HepG2 (cell line): ENCODE measurements around the gene SERPIND1. TPM values are rescaled to one million over a fixed set of nuclear protein-coding genes. Genes with fewer than 3 reads are reported as not detected.
A peak's percentile ranks its signal among the peaks of the same experiment; 100 is the strongest.

Source experiments
- ARNT2 ChIP-seq: sonication (generic); formaldehyde crosslinking; IDR thresholded peaks from 2 replicates; pipeline ENCODE4 v1.8.0; 2022; ENCODE audit warnings: mild to moderate bottlenecking, low read depth, missing genetic modification reagents, moderate library complexity
- CBFB ChIP-seq: sonication (generic); formaldehyde crosslinking; IDR thresholded peaks from 2 replicates; pipeline ENCODE4 v1.4.0; 2020; ENCODE audit warnings: missing genetic modification reagents
- DPF2 ChIP-seq: sonication (generic); formaldehyde crosslinking; IDR thresholded peaks from 2 replicates; pipeline ENCODE4 v1.4.0; 2020; ENCODE audit warnings: mild to moderate bottlenecking, low read depth, missing genetic modification reagents, borderline replicate concordance
- ETV6 ChIP-seq: sonication (generic); formaldehyde crosslinking; conservative IDR thresholded peaks from 2 replicates; pipeline ENCODE4 v1.4.0; 2020; ENCODE audit warnings: missing genetic modification reagents
- GATAD2A ChIP-seq: IDR thresholded peaks from 2 replicates; pipeline ENCODE4 v1.6.1; 2016
- HIVEP1 ChIP-seq: sonication (generic); formaldehyde crosslinking; IDR thresholded peaks from 2 replicates; pipeline ENCODE4 v1.4.0; 2020; ENCODE audit warnings: mild to moderate bottlenecking, missing genetic modification reagents
- NCOA1 ChIP-seq: sonication (generic); formaldehyde crosslinking; IDR thresholded peaks from 2 replicates; pipeline ENCODE4 v1.9.0; 2021; ENCODE audit warnings: missing genetic modification reagents
- NFE2 ChIP-seq: sonication (generic); formaldehyde crosslinking; IDR thresholded peaks from 2 replicates; pipeline ENCODE4 v1.4.0; 2020; ENCODE audit warnings: missing genetic modification reagents
- NONO ChIP-seq, 2 experiments: fragments of 450-650 bp in 1 of 2; sonication (generic) in 1 of 2; formaldehyde crosslinking in 1 of 2; IDR thresholded peaks in 1 of 2; conservative IDR thresholded peaks in 1 of 2; 2 replicates each; pipeline versions ENCODE4 v1.6.1 to v1.8.0; 2017 to 2022; ENCODE audit warnings: mild to moderate bottlenecking in 1 of 2, missing genetic modification reagents in 1 of 2, moderate library complexity in 1 of 2
- PLRG1 ChIP-seq: fragments of 450-650 bp; conservative IDR thresholded peaks from 2 replicates; pipeline ENCODE4 v1.6.1; 2016
- SIN3A ChIP-seq: IDR thresholded peaks from 2 replicates; pipeline ENCODE4 v1.6.1; 2011; ENCODE audit warnings: low read depth, mild to moderate bottlenecking, control low read depth, low read length, borderline replicate concordance
- TAF15 ChIP-seq: fragments of 200-400 bp; formaldehyde crosslinking; IDR thresholded peaks from one replicate; pipeline ENCODE4 v1.6.1; 2018; ENCODE audit warnings: mild to moderate bottlenecking, low read depth, low read length; ENCODE audit not compliant: poor library complexity, severe bottlenecking
- THAP7 ChIP-seq: sonication (generic); formaldehyde crosslinking; IDR thresholded peaks from 2 replicates; pipeline ENCODE4 v1.8.1; 2023; ENCODE audit warnings: mild to moderate bottlenecking, missing genetic modification reagents
- ZC3H13 ChIP-seq: sonication (generic); formaldehyde crosslinking; IDR thresholded peaks from 2 replicates; pipeline ENCODE4 v1.8.1; 2023; ENCODE audit warnings: mild to moderate bottlenecking, missing genetic modification reagents, moderate library complexity
- ZNF296 ChIP-seq: sonication (generic); formaldehyde crosslinking; conservative IDR thresholded peaks from 2 replicates; pipeline ENCODE4 v1.5.0; 2020; ENCODE audit warnings: mild to moderate bottlenecking, missing genetic modification reagents
- ZNF44 ChIP-seq: sonication (generic); formaldehyde crosslinking; IDR thresholded peaks from 2 replicates; pipeline ENCODE4 v1.5.1; 2020; ENCODE audit warnings: mild to moderate bottlenecking, missing genetic modification reagents
- ZNF501 ChIP-seq: sonication (generic); formaldehyde crosslinking; IDR thresholded peaks from 2 replicates; pipeline ENCODE4 v1.5.1; 2020; ENCODE audit warnings: mild to moderate bottlenecking, moderate library complexity, missing genetic modification reagents
- ZNF552 ChIP-seq: sonication (generic); formaldehyde crosslinking; IDR thresholded peaks from 2 replicates; pipeline ENCODE4 v1.9.0; 2022; ENCODE audit warnings: missing genetic modification reagents, mild to moderate bottlenecking, borderline replicate concordance
- ZNF75D ChIP-seq: sonication (generic); formaldehyde crosslinking; IDR thresholded peaks from 2 replicates; pipeline ENCODE4 v1.8.1; 2023; ENCODE audit warnings: missing genetic modification reagents, mild to moderate bottlenecking, borderline replicate concordance
- ZSCAN29 ChIP-seq: sonication (generic); formaldehyde crosslinking; conservative IDR thresholded peaks from 2 replicates; pipeline ENCODE4 v1.4.0; 2020; ENCODE audit warnings: mild to moderate bottlenecking, missing genetic modification reagents
- polyA plus RNA-seq, 8 experiments: library from polyadenylated mRNA; depleted of rRNA in 3 of 8; stranded (reverse) in 7 of 8; unstranded in 1 of 8; fragments of >200 nt; fragmentation: Illumina TruSeq in 4 of 8; extraction: Trizol in 4 of 8; gene quantifications; 2 replicates each; pipeline versions ENCODE4 v1.2.1 to v1.2.3, GENCODE V29; 2011 to 2016; ENCODE audit warnings: low read depth in 4 of 8, missing spikeins in 1 of 8, mixed read lengths in 1 of 8; ENCODE audit not compliant: insufficient read depth in 1 of 8
- total RNA-seq, 5 experiments: library from RNA; depleted of rRNA; stranded (reverse); fragments of >200 nt; fragmentation: Illumina TruSeq; extraction: Trizol; gene quantifications; 2 replicates each; pipeline ENCODE4 v1.2.3, GENCODE V29; 2016; ENCODE audit warnings: low read depth in 1 of 5
- TF ChIP-seq, protein P1 (sequence below): sonication (generic); formaldehyde crosslinking; IDR thresholded peaks from 2 replicates; pipeline ENCODE4 v1.8.1; 2022; ENCODE audit warnings: low read depth, mild to moderate bottlenecking, missing genetic modification reagents
- TF ChIP-seq, protein P2 (sequence below): sonication (generic); formaldehyde crosslinking; IDR thresholded peaks from 2 replicates; pipeline ENCODE4 v1.5.0; 2020; ENCODE audit warnings: missing genetic modification reagents

The SERPIND1 gene
- total and polyA plus RNA-seq, 2 of the 13 experiments (the other 11 are each of a cell fraction or from before 2014, with no cell fraction given) = 111 to 350 TPM

DNA sequence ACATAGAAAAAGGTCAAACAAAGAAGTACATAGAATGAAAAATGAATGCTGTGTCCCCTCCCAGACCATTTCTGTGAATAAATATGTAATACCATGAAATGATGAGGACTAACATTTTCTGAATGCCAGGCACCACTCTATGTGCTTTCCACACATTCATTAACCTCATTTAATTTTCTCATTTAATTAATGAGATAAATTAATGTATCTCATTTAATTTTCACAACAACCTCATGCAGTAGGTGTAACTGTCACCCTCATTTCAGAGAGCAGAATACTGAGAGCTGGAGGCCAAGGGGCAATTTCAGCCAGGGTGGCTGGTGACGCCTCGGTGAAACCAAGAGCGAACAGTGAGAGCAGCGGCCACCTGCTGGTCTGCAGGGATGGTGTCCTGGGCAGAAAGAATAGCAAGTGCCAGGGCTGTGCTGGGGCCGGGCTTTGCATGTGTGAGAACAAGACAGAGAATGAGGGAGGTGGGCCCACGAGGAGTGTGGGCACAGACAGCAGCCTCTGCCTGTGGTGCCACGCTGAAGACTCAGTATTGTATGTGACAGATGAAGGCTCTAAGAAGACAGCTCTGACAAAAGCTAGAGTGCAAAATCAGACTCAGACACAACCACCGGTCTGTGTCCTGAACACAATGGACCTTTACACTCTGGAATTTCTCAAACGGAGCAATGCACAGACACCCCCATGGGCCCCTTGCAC, 1.8 kb upstream of the SERPIND1 start (continued):
- TF ChIP-seq, protein P1, sequence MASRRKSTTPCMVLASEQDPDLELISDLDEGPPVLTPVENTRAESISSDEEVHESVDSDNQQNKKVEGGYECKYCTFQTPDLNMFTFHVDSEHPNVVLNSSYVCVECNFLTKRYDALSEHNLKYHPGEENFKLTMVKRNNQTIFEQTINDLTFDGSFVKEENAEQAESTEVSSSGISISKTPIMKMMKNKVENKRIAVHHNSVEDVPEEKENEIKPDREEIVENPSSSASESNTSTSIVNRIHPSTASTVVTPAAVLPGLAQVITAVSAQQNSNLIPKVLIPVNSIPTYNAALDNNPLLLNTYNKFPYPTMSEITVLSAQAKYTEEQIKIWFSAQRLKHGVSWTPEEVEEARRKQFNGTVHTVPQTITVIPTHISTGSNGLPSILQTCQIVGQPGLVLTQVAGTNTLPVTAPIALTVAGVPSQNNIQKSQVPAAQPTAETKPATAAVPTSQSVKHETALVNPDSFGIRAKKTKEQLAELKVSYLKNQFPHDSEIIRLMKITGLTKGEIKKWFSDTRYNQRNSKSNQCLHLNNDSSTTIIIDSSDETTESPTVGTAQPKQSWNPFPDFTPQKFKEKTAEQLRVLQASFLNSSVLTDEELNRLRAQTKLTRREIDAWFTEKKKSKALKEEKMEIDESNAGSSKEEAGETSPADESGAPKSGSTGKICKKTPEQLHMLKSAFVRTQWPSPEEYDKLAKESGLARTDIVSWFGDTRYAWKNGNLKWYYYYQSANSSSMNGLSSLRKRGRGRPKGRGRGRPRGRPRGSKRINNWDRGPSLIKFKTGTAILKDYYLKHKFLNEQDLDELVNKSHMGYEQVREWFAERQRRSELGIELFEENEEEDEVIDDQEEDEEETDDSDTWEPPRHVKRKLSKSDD (CRISPR knock-in tag) = 0 out of 2 replicates have a peak, but pooled peaks have one; percentile 12
- no peak for TF ChIP-seq NFE2
- TF ChIP-seq GATAD2A (CRISPR knock-in tag) = peak; percentile 70; the same call in 1 of the 2 replicates
- no peak for TF ChIP-seq NONO (IDR thresholded peaks at IDR 0.05)
- no peak for TF ChIP-seq NONO (CRISPR knock-in tag; conservative IDR thresholded peaks at IDR 0.05)
- no peak for TF ChIP-seq SIN3A
- no peak for TF ChIP-seq PLRG1
- no peak for TF ChIP-seq THAP7 (CRISPR knock-in tag)
- no peak for TF ChIP-seq NCOA1
- no peak for TF ChIP-seq ZNF44 (CRISPR knock-in tag)
- no peak for TF ChIP-seq DPF2 (CRISPR knock-in tag)
- no peak for TF ChIP-seq ZC3H13 (CRISPR knock-in tag)
- TF ChIP-seq ZNF552 (CRISPR knock-in tag) = no peak
- TF ChIP-seq HIVEP1 (CRISPR knock-in tag) = no peak
- TF ChIP-seq ZSCAN29 (CRISPR knock-in tag) = no peak
- TF ChIP-seq, protein P2, sequence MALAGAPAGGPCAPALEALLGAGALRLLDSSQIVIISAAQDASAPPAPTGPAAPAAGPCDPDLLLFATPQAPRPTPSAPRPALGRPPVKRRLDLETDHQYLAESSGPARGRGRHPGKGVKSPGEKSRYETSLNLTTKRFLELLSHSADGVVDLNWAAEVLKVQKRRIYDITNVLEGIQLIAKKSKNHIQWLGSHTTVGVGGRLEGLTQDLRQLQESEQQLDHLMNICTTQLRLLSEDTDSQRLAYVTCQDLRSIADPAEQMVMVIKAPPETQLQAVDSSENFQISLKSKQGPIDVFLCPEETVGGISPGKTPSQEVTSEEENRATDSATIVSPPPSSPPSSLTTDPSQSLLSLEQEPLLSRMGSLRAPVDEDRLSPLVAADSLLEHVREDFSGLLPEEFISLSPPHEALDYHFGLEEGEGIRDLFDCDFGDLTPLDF (CRISPR knock-in tag) = no peak
- 0 out of 2 replicates have a peak, but pooled peaks have one; percentile 21 for TF ChIP-seq CBFB
- no peak for TF ChIP-seq ZNF296
- no peak for TF ChIP-seq TAF15
- no peak for TF ChIP-seq ZNF75D
- no peak for TF ChIP-seq ARNT2 (CRISPR knock-in tag)
- TF ChIP-seq ETV6 (CRISPR knock-in tag) = 0 out of 2 replicates have a peak, but pooled peaks have one; percentile 68
- TF ChIP-seq ZNF501 (CRISPR knock-in tag) = no peak
